PFSK-1 (cell line): Measurements from ENCODE around the gene ZNF280B.

Source experiments
- FOXP2 ChIP-seq: optimal IDR thresholded peaks from 2 replicates; pipeline ENCODE3; 2011; ENCODE audit warnings: borderline replicate concordance, control low read depth, inconsistent platforms; ENCODE audit not compliant: insufficient read depth; ENCODE audit errors: extremely low read length, extremely low read depth
- POLR2AphosphoS5 ChIP-seq: IDR thresholded peaks from 2 replicates; pipeline ENCODE4 v1.6.1; 2012; ENCODE audit warnings: low read depth, mild to moderate bottlenecking, control low read depth, low read length, moderate library complexity
- REST ChIP-seq, 2 experiments: IDR thresholded peaks; 2 replicates each; pipeline versions ENCODE4 v1.6.1 to v1.8.0; 2011 to 2012; ENCODE audit warnings: low read depth in 2 of 2, low read length in 2 of 2, control low read depth in 1 of 2, inconsistent platforms in 1 of 2, mild to moderate bottlenecking in 1 of 2, moderate library complexity in 1 of 2; ENCODE audit not compliant: insufficient read depth in 1 of 2
- SIN3A ChIP-seq: IDR thresholded peaks from 2 replicates; pipeline ENCODE4 v1.6.1; 2012; ENCODE audit warnings: mild to moderate bottlenecking, low read length, moderate library complexity, borderline replicate concordance; ENCODE audit not compliant: insufficient read depth
- TAF1 ChIP-seq: IDR thresholded peaks from 2 replicates; pipeline ENCODE4 v1.6.1; 2012; ENCODE audit warnings: low read length, control low read depth, borderline replicate concordance; ENCODE audit not compliant: insufficient read depth

Gene ZNF280B

DNA sequence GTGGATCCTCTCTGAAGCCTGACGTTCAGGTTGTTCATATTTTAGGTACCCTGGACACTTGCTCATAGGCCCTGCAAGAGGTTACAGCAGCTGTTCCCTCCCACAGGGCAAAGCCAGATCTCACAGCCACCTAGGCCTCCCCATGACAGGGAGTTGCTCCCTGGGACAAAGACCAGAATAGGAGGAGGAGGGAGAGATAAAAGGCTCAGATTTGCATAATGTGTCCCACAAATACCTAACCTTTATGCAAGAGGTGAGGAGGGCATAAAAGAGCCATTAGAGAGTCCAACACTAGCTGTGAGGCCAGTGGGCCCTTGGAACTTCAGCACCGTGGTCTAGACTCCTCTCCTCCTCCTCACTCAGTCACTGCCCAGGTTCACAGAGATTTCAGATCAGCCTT is 33.8 kb downstream of the ZNF280B start:
- no peak for TF ChIP-seq FOXP2
- no peak for TF ChIP-seq SIN3A
- no peak for TF ChIP-seq POLR2AphosphoS5
- TF ChIP-seq TAF1: no peak
- no peak for TF ChIP-seq REST (IDR thresholded peaks at IDR 0.05; ENCODE audit: insufficient read depth in 1 of 2, low read depth in 2 of 2, low read length in 2 of 2)

DNA sequence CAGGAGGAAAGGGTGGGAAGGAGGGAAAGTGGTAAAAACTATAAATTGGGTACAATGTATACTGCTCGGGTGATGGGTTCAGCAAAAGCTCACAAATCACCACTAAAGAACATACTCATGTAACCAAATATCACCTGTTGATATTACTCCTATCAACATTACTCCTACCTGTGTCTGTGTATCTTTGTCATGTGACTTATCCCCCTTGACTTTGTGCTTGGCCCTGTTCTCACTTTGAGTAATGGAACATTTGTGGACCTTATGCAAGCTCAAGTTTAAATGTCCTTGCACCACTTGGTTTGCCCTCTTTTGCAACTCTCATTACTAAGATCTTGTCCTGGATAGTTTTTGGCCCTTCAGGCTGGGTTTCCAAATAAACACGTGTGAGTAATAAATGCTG is 39.0 kb downstream of the ZNF280B start:
- no peak for TF ChIP-seq FOXP2
- no peak for TF ChIP-seq POLR2AphosphoS5
- no peak for TF ChIP-seq TAF1
- TF ChIP-seq REST (IDR thresholded peaks at IDR 0.05; ENCODE audit: insufficient read depth in 1 of 2, low read depth in 2 of 2, low read length in 2 of 2): no peak
- TF ChIP-seq SIN3A: no peak

GRCh38 chr22:22467112-22467511 is 41.4 kb downstream of the ZNF280B start:
- TF ChIP-seq TAF1 (no peak), SIN3A (no peak), FOXP2 (no peak), REST (IDR thresholded peaks at IDR 0.05; ENCODE audit: insufficient read depth in 1 of 2, low read depth in 2 of 2, low read length in 2 of 2) (no peak), POLR2AphosphoS5 (no peak)

DNA sequence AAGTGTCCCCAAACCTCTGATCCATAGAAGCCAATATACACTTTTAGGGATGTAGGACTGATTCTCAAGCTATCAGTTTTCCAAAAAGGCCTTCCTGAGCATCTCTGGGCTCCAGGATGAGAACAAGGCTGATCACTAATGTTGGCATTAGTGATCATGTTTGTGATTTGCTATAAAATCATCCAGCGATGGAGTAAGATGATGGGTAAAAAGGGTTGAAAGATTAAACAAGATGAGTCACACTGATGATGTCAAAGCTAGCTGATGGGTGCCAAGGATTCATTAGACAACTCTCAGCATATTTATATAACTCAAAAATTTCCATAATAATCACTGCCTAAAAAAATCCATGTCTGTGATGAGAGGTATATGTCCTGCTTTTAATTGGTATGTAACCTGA is 42.8 kb downstream of the ZNF280B start:
- no peak for TF ChIP-seq FOXP2
- no peak for TF ChIP-seq SIN3A
- TF ChIP-seq REST (IDR thresholded peaks at IDR 0.05; ENCODE audit: insufficient read depth in 1 of 2, low read depth in 2 of 2, low read length in 2 of 2): no peak
- TF ChIP-seq TAF1: no peak
- TF ChIP-seq POLR2AphosphoS5: no peak

- TF ChIP-seq POLR2AphosphoS5: no peak
Observed at GRCh38 chr22:22465094-22465602, 43.4 kb downstream of the ZNF280B start.
